NCI-H2227 (cell line): ENCODE data around the gene GAS6.
"Not testable (repeated sequence)": the region's sequence is repeated elsewhere in the genome, so short reads cannot be mapped to it uniquely, and the experiment has no call there.

Experiments used
- DNase-seq: peaks from one replicate; lab custom pipeline; 2025; ENCODE audit not compliant: unreplicated experiment; lab: John Stamatoyannopoulos, UW

Gene GAS6

GRCh38 chr13:113842336-113843062 is 21.4 kb downstream of the GAS6 start:
- DNase-seq = no peak

- no peak for DNase-seq
Measured at GRCh38 chr13:113841353-113841650, 22.6 kb downstream of the GAS6 start.

- no peak for DNase-seq
Measured at GRCh38 chr13:113840541-113841352, 23.1 kb downstream of the GAS6 start.

DNA sequence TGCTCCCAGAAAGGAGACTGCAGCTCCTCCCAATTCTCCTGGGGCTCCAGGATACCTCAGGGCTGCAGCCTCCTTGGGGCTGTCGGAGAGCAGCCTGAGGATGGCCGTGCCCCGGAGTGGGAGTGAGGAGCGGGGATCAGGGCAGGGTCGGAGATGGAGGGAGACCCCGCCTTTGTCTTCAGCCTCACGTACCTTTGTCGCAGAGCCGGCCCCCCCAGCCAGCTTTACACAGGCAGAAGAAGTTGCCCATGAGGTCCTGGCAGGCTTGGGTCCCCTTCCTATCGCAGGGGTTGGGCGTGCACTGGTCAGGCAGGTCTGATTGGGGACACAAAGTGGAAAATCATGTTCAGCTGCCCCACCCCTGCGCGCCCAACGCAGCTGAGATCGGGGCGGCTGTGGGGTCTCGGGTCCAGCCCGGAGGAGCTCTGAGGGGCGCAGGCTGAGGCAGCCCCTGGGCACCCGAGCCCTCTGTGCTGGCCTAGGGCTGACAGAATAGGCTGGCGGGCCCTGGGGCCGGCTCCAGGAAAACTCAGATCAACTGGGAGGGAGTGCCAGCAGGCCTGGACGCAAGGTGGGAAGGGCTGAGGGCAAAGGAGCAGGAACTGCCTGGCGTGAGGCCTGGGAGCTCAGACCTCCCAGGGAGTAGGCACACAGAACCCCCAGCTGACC is 24.2 kb downstream of the GAS6 start:
- no peak for DNase-seq

- DNase-seq = no peak
Measured at GRCh38 chr13:113838711-113839201, 25.1 kb downstream of the GAS6 start.

GRCh38 chr13:113837560-113838355 is 26.1 kb downstream of the GAS6 start:
- no peak for DNase-seq

- DNase-seq = no peak
Measured at GRCh38 chr13:113836768-113837559, 26.9 kb downstream of the GAS6 start.

- DNase-seq = peak; percentile 7
Measured at GRCh38 chr13:113835461-113836270, 28.2 kb downstream of the GAS6 start.

GRCh38 chr13:113834496-113835200 is 29.2 kb downstream of the GAS6 start:
- no peak for DNase-seq

DNA sequence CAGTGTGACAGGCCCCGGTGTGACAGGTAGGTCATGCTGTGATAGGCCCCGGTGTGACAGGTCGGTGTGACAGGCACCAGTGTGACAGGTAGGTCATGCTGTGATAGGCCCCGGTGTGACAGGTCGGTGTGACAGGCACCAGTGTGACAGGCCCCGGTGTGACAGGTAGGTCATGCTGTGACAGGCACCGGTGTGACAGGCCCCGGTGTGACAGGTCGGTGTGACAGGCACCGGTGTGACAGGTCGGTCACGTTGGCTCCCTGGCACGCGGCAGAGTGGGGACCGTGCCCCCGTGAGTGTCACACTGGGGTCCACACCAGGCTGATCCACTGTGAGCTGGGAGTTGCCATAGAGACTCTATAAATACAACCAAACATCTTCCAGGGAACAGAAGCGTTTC is 29.9 kb downstream of the GAS6 start:
- DNase-seq = not testable (repeated sequence)

- DNase-seq = no peak
Measured at GRCh38 chr13:113833111-113833830, 30.6 kb downstream of the GAS6 start.

DNA sequence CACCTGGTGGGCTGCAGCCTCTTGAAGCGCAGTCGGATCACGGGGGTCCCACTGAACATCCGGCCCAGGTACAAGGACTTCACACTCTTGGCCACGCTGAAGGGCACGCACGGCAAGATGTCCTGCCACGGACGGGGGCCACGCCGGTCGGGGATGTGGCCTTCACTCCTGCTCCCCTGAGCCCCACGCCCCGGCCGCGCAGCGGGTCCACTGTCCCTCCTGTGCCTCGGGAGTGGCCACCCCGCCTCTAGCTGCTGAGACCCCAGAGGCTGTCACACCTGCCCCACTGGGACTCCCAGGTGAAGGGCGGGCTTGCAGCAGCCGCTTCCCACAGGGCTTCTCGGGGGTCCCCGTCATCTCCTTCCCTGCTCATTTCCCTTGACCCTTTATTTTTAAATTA is 31.2 kb downstream of the GAS6 start:
- no peak for DNase-seq

DNA sequence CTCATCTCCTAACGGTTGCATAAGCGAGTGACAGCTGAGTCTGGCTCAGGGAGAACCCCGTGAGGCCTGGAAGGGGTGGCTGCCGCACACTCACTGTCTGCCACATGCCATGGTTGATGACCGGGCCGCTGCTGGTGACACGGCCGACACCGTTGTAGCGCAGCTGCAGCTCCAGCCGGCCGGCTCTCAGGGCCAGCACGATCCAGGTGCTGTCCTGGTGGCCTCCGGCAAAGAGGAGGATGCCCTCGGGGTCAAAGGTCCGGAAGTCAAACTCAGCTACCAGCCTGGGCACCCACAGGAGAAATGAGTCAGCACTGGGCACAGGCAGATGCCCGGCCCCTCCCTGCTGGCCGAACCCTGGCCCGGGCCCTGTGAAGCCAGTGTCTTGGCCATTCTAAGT is 31.7 kb downstream of the GAS6 start:
- DNase-seq = no peak

- DNase-seq = no peak
Measured at GRCh38 chr13:113831061-113831460, 32.8 kb downstream of the GAS6 start.

DNA sequence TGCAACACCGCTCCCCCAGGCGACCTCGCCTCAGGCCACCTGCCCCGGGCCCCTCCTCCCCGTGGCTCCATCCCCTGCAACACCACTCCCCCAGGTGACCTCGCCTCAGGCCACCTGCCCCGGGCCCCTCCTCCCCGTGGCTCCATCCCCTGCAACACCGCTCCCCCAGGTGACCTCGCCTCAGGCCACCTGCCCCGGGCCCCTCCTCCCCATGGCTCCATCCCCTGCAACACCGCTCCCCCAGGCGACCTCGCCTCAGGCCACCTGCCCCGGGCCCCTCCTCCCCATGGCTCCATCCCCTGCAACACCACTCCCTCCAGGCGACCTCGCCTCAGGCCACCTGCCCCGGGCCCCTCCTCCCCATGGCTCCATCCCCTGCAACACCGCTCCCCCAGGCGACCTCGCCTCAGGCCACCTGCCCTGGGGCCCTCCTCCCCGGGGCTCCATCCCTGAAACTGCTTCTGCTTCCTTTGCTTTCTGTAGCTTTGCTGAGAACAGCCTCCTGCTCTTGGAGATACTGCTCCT is 33.4 kb downstream of the GAS6 start:
- not testable (repeated sequence) for DNase-seq

DNA sequence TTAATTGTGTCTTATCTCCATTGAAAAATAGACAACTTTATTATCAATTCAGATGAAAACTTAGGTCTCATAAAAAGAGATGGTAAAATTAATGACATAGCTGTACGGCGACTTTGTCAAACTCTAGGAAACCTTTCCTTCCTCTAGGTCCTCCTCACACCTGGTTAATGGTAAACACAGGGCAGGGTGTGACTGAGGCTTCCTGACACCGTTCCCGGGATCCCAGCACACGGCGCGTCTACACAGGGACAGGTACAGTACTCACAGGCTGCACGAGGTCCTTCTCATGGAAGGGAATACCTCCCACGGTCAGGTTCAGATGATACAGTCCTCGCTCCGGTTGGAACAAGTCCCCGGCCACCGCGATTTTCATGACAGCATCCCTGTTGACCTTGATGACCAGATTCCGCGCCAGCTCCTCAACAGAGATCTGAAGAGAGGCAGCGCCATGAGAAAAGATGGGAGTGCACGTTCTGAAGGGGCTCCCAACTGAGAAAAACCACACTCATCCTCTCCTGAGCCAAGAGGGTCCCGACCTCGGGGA is 35.5 kb downstream of the GAS6 start:
- DNase-seq = no peak

DNA sequence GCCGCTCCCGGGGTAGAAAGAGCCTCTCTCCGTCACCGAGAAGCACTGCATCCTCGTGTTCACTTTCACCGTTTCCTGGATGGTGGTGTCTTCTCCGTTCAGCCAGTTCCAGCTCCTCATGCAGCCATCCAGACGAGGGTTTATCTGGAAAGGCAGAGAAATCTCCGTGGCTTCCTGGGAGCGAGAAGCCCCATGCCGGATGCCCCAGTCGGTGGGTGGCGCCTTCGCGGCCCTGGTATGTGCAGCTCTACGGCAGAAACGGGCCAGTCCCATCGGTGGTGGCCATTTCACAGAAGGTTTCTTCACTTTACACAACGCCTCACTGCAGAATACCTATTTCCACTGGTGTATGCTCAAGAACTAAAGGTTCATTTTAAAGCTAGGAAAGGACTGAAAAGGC is 36.9 kb downstream of the GAS6 start:
- no peak for DNase-seq

- DNase-seq = not testable (repeated sequence)
Measured at GRCh38 chr13:113826446-113826845, 37.4 kb downstream of the GAS6 start.
